OCI-LY7 (cell line): ENCODE results near the gene COPG1.

Experiments
- EZH2phosphoT487 ChIP-seq: fragments of 200-600 bp; sonication (generic); IDR thresholded peaks from 2 replicates; pipeline ENCODE4 v1.6.1; 2018; ENCODE audit warnings: low read depth, borderline replicate concordance, mild to moderate bottlenecking, mixed run types, antibody characterized with exemption, low read length, moderate library complexity, mixed read lengths
- TF ChIP-seq, protein P1 (sequence below): fragments of 200-600 bp; sonication (generic); conservative IDR thresholded peaks from 2 replicates; pipeline ENCODE4 v1.5.1; 2014; ENCODE audit warnings: mild to moderate bottlenecking, antibody characterized with exemption, low read length, moderate library complexity, mixed read lengths

DNA sequence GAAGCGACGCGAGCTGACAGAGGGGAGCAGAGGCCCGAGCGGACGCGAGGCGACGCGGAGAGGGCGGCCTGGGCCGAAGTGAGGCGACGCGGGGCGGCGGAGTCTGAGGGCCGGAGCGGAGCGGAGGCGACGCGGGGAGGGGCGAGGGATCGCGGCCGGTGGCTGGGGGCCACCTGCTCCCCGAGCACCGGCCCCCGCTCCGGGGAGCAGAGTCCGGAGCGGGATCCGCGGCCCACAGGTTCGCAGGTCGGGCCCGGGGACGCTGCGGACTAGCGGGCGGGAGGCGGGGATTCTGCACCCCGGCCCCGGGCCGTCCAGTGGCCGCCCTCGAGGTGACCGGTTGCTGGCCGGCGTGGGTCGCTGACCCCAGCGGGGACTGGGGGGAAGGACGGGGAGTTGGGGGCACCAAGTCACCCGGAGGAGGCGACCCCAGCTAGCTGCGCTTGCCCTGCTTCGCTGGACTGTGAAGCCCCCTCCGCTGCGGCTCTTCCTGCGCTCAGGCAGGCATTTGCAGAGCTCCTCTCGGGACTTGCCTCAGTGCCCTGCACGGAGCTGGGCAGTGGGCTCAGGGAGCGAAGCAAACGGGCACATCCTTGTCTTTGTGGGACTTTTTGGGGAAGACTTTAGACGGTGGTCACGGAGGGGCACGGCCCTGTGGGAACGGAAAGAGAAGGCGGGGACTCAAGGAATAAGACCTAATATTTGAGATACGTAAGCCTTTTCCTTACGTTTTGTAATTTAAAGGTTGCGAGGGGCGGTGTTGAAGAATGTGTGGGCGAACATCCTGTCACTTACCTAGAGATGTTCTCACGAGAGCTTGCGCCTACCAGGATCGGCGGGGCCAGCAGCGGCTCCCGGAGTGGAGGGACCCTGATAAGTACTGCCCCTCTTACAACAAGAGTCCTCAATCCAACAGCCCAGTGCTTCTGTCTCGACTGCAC lies 29.8 kb downstream of the COPG1 start:
- TF ChIP-seq, protein P1, sequence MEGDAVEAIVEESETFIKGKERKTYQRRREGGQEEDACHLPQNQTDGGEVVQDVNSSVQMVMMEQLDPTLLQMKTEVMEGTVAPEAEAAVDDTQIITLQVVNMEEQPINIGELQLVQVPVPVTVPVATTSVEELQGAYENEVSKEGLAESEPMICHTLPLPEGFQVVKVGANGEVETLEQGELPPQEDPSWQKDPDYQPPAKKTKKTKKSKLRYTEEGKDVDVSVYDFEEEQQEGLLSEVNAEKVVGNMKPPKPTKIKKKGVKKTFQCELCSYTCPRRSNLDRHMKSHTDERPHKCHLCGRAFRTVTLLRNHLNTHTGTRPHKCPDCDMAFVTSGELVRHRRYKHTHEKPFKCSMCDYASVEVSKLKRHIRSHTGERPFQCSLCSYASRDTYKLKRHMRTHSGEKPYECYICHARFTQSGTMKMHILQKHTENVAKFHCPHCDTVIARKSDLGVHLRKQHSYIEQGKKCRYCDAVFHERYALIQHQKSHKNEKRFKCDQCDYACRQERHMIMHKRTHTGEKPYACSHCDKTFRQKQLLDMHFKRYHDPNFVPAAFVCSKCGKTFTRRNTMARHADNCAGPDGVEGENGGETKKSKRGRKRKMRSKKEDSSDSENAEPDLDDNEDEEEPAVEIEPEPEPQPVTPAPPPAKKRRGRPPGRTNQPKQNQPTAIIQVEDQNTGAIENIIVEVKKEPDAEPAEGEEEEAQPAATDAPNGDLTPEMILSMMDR: no peak
- TF ChIP-seq EZH2phosphoT487: no peak
